Activated T-helper 1 cell treated with anti-CD3 and anti-CD28 coated beads, Interleukin-2, amount 50 U/mL, for 16 hours (primary cell): ENCODE results near the gene SUDS3.
"Not testable (repeated sequence)": the region's sequence is repeated elsewhere in the genome, so short reads cannot be mapped to it uniquely, and the experiment has no call there.

ENCODE experiments used
- DNase-seq, 2 donors: peaks; one replicate each; pipeline ENCODE4 v3.0.0-alpha.2; 2020; ENCODE audit warnings: low read depth in 1 of 2, low spot score in 1 of 2

Gene SUDS3, protein sequence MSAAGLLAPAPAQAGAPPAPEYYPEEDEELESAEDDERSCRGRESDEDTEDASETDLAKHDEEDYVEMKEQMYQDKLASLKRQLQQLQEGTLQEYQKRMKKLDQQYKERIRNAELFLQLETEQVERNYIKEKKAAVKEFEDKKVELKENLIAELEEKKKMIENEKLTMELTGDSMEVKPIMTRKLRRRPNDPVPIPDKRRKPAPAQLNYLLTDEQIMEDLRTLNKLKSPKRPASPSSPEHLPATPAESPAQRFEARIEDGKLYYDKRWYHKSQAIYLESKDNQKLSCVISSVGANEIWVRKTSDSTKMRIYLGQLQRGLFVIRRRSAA

DNA sequence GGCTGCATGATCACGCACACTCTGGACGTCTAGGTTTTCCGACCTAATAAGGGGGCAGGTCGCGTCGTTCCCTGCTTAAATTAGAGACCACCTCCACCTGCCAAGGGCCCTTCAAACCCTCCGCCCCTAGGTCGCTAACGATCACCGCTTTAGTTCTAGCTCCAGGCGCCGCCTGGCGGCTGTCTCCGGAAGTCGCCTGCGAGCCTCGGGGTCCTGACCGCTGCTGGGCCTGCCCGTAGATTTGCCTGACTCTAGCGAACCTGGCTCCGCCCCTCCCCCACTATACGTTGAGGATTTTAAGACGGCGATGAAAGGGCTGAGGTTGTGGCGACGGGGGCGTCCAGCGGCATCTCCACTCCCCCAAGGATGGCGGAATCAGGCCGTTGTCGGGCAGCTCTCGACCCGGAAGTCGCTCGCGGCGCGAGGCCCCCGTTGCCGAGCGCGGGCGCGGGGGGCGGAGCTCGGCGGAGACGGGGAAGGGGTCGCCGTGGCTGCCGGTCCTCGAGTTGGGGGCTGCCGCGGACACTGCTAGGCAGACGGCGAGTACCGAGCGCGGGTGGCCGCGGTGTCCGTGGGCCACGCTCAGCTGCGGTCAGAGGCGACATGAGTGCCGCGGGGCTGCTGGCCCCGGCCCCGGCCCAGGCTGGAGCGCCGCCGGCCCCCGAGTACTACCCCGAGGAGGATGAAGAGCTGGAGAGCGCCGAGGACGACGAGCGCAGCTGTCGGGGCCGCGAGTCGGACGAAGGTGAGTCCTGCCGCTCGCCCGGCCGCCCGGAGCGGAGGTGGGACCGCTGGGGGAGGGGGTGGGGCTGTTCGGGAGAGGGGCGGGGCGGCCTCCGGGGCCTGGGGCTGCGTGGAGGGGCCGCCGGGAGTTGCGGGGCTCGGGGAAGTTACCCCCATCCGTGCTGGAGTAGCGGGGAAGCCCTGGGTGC, at the start of gene SUDS3:
Gene SUDS3, plus strand, starts transcription at position 467 of the 932 bp plus-strand sequence. Its CDS starts 137 bp downstream, at position 604.
- peak; percentile 87 to 93 for DNase-seq

GRCh38 chr12:118326991-118327390, 49.4 kb upstream of the SUDS3 start:
- no peak for DNase-seq

DNA sequence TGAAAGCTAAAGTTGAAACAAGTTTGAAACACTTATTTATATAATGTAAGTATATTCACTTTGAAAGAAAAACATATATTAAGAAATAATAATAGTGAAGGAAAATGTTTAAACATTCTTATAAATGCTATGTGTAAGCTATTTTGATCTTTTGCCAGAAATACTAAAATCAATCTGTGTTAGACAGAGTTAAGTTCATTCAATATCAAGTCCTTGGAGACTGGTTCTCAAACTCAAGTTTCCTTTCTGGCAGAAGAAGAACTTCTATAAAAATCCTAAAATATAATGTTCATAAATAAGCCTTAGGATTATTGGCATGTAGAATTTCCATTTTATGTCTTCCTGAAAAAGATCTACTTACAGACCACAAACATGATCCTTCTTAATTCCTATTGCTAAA, 49.0 kb upstream of the SUDS3 start:
- no peak for DNase-seq

GRCh38 chr12:118328486-118329330, 47.6 kb upstream of the SUDS3 start:
- DNase-seq, result no peak

GRCh38 chr12:118330421-118331018, 45.8 kb upstream of the SUDS3 start:
- DNase-seq, result no peak

DNA sequence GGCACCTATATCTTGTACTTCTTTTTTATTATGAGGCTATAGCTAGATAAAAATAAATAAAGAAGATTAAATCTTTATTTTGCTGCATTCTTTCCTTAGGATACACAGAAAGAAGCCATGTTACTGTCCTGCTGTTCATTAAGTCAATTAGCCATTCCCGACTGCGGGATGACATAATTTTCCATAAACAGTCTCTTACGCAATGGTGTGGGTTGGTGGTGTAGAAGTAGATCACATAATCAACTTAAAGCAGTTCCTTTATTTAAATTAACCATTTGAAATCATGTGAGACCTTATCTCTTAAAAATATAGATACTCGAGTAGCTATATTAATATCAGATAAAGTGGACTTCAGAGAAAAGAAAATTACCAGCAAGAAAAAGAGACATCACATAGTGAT, 43.8 kb upstream of the SUDS3 start:
- DNase-seq, result no peak

DNA sequence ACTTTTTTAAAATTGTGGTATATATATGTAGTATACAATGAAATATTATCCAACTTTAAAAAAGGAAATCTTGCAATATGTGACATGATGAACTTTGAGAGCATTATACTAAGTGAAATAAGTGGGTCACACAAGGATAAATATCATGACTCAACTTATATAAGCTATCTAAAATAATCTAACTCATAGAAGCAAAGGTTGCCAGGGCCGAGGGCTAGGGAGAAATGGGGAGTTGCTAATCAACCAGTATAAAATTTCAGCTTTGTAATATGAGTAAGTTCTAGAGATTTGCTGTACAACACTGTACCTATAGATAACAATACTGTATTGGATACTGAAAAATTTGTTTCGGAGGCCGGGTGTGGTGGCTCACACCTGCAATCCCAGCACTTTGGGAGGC, 42.1 kb upstream of the SUDS3 start:
- DNase-seq, result no peak

- DNase-seq, result no peak
These were observed 41.3 kb upstream of the SUDS3 start for GRCh38 chr12:118334939-118335567.

- DNase-seq, result no peak
These were observed 40.2 kb upstream of the SUDS3 start for GRCh38 chr12:118336123-118336522.

- no peak for DNase-seq
These were observed 39.0 kb upstream of the SUDS3 start for GRCh38 chr12:118337194-118337838.

DNA sequence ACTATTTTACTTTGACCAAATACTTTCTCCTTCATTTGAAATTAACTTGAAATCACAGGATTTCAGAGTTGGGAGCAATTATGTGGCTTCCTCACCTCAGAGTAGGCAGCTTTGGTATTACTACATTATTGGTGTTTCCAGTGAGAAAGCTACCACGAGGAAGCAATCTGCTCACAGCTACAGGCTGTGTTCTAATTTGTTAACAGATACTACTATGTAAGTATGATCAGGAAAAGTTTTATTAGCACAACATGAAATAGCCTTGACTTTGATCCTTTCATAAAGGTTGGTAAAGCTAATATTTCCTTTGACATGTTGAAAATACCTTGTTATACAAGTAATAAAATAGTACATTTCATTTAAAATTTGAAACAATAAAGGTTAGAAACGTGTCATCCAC, 34.3 kb upstream of the SUDS3 start:
- DNase-seq, result no peak

DNA sequence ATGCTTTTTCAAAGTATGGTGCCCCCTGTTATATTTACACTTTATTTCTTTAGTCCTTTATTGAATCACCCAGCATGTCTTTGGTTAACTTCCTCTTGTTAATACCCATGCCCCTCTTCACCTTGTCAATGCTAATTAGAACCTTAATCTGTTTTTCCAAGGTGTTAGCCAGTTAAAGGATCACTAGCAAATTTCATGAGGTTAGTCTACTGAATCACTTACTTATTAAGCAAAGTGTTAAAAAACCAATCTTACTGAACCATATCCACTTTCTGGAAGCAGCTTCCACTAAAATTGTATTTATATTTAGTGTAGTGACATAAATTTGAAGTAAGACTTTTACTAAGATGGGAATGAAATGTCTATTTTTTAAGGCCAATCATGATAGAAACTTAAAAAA, 31.5 kb upstream of the SUDS3 start:
- DNase-seq, result no peak

DNA sequence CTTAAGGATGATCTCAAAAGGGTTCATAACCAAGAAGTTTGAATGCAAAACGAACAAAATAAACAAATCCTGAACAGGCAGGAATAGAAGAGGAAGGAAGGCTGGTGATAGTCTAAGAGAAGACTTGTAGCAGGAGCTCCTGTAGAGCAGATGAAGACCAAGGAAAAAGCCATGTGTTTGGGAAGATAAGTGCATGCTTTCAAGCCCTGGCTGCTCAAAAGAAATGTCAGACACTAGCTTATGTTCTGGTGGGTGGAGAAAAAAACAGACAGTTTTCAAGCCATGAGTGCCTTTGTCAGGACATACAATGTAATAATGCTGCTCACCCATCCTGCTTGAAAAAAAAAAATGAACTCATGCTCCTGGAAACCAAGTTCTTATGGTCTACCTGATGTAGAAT, 31.0 kb upstream of the SUDS3 start:
- no peak for DNase-seq

- no peak for DNase-seq
These were observed 29.5 kb upstream of the SUDS3 start for GRCh38 chr12:118346895-118347294.

DNA sequence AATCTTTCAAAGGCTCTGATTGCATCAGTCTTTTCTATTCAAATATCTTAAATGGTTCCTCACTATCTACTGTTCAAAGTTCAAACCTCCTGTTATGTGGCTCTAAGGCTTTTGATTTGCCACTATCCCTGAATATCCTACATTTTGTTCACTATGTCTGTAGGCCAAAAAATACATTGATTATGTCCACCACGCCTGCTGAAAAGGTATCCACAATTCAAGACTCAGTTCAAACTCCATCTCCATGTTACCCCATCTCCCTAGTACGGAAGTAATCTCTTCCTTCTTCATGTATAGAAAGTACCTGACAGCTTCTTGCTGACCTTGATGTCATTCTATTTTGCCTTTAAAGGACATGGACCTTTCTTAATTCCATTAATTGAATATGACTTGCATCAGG, 28.4 kb upstream of the SUDS3 start:
- no peak for DNase-seq

DNA sequence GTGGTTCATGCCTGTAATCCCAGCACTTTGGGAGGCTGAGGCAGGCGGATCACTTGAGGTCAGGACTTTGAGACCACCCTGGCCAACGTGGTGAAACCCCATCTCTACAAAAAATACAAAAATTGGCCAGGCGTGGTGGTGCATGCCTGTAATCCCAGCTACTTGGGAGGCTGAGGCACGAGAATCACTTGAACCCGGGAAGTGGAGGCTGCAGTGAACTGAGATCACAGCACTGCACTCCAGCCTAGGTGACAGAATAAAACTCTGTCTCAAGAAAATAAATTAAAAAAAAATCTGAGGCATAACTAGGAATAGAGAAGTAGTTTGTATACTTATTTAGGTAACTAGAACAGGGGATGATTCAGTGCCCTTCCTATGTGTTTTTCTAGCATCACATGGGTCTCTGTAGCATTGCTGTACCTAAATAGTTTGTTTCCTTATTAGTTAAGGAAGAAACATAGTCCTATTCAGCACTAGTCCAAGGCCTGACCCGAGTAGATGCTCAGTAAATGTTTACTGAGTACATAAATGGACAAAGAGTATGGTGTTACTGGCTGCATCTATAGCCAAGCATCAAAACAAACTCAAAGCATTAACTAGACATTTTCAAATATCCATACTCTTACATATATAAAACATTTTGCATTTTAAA, 25.3 kb upstream of the SUDS3 start:
- no peak for DNase-seq

DNA sequence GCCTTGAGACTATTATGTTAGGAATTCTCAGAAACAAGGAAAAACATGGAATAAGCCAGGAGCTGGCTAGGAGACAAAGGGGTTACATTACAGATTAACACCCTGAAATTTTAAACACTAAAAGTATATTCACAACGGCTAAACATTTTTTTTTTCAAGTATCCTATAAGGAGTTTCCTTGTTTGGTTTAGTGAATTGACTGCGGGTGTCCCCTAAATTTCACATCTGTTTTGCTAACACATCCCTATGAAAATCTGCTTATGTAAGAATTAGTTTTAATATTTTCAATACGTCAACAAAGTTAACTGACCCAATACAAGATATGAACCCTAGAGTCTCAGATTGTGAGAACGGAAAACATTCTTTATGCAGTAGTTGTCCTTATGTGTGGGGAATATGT, 22.6 kb upstream of the SUDS3 start:
- no peak for DNase-seq

DNA sequence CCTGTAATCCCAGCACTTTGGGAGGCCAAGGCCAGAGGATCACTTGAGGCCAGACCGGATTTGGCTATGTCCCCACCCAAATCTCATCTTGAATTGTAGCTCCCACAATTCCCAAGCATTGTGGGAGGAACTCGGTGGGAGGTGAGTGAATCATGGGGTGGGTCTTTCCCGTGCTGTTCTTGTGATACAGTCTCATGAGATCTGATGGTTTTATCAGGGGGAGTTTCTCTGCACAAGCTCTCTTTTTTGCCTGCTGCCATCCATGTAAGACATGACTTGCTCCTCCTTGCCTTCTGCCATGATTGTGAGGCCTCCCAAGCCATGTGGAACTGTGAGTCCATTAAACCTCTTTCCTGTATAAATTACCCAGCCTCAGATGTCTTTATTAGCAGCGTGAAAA, 21.9 kb upstream of the SUDS3 start:
- DNase-seq, result not testable (repeated sequence)

GRCh38 chr12:118354903-118355302, 21.5 kb upstream of the SUDS3 start:
- DNase-seq, result no peak

DNA sequence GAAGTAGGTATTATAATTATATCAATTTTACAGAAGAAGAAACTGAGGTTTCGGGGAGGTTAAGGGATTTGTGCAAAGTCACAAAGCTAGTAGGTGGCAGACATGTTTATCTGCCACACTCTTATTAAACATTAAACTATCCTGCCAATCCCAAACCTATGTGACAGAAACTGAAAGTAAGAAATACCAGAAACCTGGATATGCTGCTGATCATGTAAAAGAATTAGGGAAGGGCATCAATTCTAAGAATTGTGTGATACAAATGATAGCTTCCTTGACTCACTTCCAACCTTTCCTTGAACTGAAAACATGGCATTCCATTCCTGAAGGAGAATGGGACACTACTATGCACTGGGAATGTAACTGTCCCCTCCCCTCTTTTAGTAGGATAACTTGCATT, 20.5 kb upstream of the SUDS3 start:
- no peak for DNase-seq
